ENCODE data around the gene USB1.
"Not testable (repeated sequence)": the region's sequence is repeated elsewhere in the genome, so short reads cannot be mapped to it uniquely, and the experiment has no call there.

USB1 gene

GRCh38 chr16:57970319-57970718 lies 30.9 kb upstream of the USB1 start:
- no peak overlapping the region for H3K4me3 ChIP-seq (ENCODE audit: low read length)
- no peak for TF ChIP-seq CTCF (conservative IDR thresholded peaks at IDR 0.05; ENCODE audit: low read depth, low read length)
- no peak for DNase-seq (ENCODE audit: low read depth)

GRCh38 chr16:57970970-57971369 lies 30.2 kb upstream of the USB1 start, which contains the start of gene CNGB1:
TSS of gene CNGB1 (minus strand) at chr16:57971128. CDS start at chr16:57967286, 3,842 bp downstream.
- H3K4me3 ChIP-seq (ENCODE audit: low read length) = no peak within 1 kb of the TSS
- no peak for DNase-seq (ENCODE audit: low read depth)
- no peak for TF ChIP-seq CTCF (conservative IDR thresholded peaks at IDR 0.05; ENCODE audit: low read depth, low read length)

GRCh38 chr16:57971848-57972247 lies 29.4 kb upstream of the USB1 start:
- DNase-seq (ENCODE audit: low read depth) = no peak
- TF ChIP-seq CTCF (conservative IDR thresholded peaks at IDR 0.05; ENCODE audit: low read depth, low read length) = no peak
- H3K4me3 ChIP-seq (ENCODE audit: low read length) = no peak overlapping the region

GRCh38 chr16:57972306-57972705 lies 28.9 kb upstream of the USB1 start:
- no peak for TF ChIP-seq CTCF (conservative IDR thresholded peaks at IDR 0.05; ENCODE audit: low read depth, low read length)
- no peak for DNase-seq (ENCODE audit: low read depth)
- no peak overlapping the region for H3K4me3 ChIP-seq (ENCODE audit: low read length)

GRCh38 chr16:57976331-57976796 lies 24.8 kb upstream of the USB1 start:
- no peak overlapping the region for H3K4me3 ChIP-seq (ENCODE audit: low read length)
- no peak for TF ChIP-seq CTCF (conservative IDR thresholded peaks at IDR 0.05; ENCODE audit: low read depth, low read length)
- DNase-seq (ENCODE audit: low read depth) = peak; percentile 21

GRCh38 chr16:57977418-57978069 lies 23.7 kb upstream of the USB1 start:
- no peak for TF ChIP-seq CTCF (conservative IDR thresholded peaks at IDR 0.05; ENCODE audit: low read depth, low read length)
- no peak for DNase-seq (ENCODE audit: low read depth)
- H3K4me3 ChIP-seq (ENCODE audit: low read length) = no peak overlapping the region

GRCh38 chr16:57978070-57978465 lies 23.1 kb upstream of the USB1 start:
- H3K4me3 ChIP-seq (ENCODE audit: low read length); DNase-seq (ENCODE audit: low read depth): not testable (repeated sequence)
